ENCODE results near the gene TSPAN10. TPM values are rescaled to one million over a fixed set of nuclear protein-coding genes. Genes with fewer than 3 reads are reported as not detected.

TSPAN10 gene
- total RNA-seq, 1 donor from 2014 or later = 1.8 TPM

- Mint-ChIP-seq H3K9me3 (ENCODE audit: low read depth) (no peaks in the 10 kb centered on the region), H3K4me1 (ENCODE audit: low read depth) (peaks cover 24% of the 10 kb centered on the region), H3K36me3 (ENCODE audit: low read depth) (no peaks in the 10 kb centered on the region), H3K27ac (ENCODE audit: unreplicated experiment) (no peak overlapping the region), H3K4me3 (ENCODE audit: unreplicated experiment) (no peak overlapping the region), H3K27me3 (ENCODE audit: low read depth) (no peaks in the 10 kb centered on the region)
- no peak for TF ChIP-seq CTCF (IDR thresholded peaks at IDR 0.05)
- no peak for DNase-seq (ENCODE audit: low spot score)
These were observed 1.7 kb downstream of the TSPAN10 start for GRCh38 chr17:81638683-81639082.

- no peaks in the 10 kb centered on the region for H3K27me3 Mint-ChIP-seq (ENCODE audit: low read depth)
- no peak for TF ChIP-seq CTCF (IDR thresholded peaks at IDR 0.05)
- no peaks in the 10 kb centered on the region for H3K36me3 Mint-ChIP-seq (ENCODE audit: low read depth)
- no peak overlapping the region for H3K4me3 Mint-ChIP-seq (ENCODE audit: unreplicated experiment)
- H3K4me1 Mint-ChIP-seq (ENCODE audit: low read depth) = peaks cover 20% of the 10 kb centered on the region
- no peak overlapping the region for H3K27ac Mint-ChIP-seq (ENCODE audit: unreplicated experiment)
- no peak for DNase-seq (ENCODE audit: low spot score)
- H3K9me3 Mint-ChIP-seq (ENCODE audit: low read depth) = no peaks in the 10 kb centered on the region
These were observed 3.0 kb downstream of the TSPAN10 start for GRCh38 chr17:81640011-81640410.

- H3K4me3 Mint-ChIP-seq (ENCODE audit: unreplicated experiment) = no peak overlapping the region
These were observed 5.0 kb downstream of the TSPAN10 start for GRCh38 chr17:81641825-81642489.

GRCh38 chr17:81644496-81644895 lies 7.5 kb downstream of the TSPAN10 start:
- H3K27me3 Mint-ChIP-seq (ENCODE audit: low read depth) = no peaks in the 10 kb centered on the region
- H3K36me3 Mint-ChIP-seq (ENCODE audit: low read depth) = no peaks in the 10 kb centered on the region
- no peak overlapping the region for H3K4me3 Mint-ChIP-seq (ENCODE audit: unreplicated experiment)
- TF ChIP-seq CTCF (IDR thresholded peaks at IDR 0.05) = no peak
- H3K27ac Mint-ChIP-seq (ENCODE audit: unreplicated experiment) = no peak overlapping the region
- no peak for DNase-seq (ENCODE audit: low spot score)
- no peaks in the 10 kb centered on the region for H3K9me3 Mint-ChIP-seq (ENCODE audit: low read depth)
- peaks cover 7% of the 10 kb centered on the region for H3K4me1 Mint-ChIP-seq (ENCODE audit: low read depth)

More at GRCh38 chr17:81641825-81642489, 5.0 kb downstream of the TSPAN10 start:
- Mint-ChIP-seq H3K36me3 (ENCODE audit: low read depth) (no peaks in the 10 kb centered on the region), H3K27me3 (ENCODE audit: low read depth) (no peaks in the 10 kb centered on the region), H3K4me1 (ENCODE audit: low read depth) (peaks cover 9% of the 10 kb centered on the region), H3K27ac (ENCODE audit: unreplicated experiment) (no peak overlapping the region), H3K9me3 (ENCODE audit: low read depth) (no peaks in the 10 kb centered on the region)
- no peak for DNase-seq (ENCODE audit: low spot score)
- no peak for TF ChIP-seq CTCF (IDR thresholded peaks at IDR 0.05)

- Mint-ChIP-seq H3K9me3 (ENCODE audit: low read depth) (no peaks in the 10 kb centered on the region), H3K4me1 (ENCODE audit: low read depth) (peaks cover 7% of the 10 kb centered on the region), H3K4me3 (ENCODE audit: unreplicated experiment) (no peak overlapping the region), H3K27ac (ENCODE audit: unreplicated experiment) (no peak overlapping the region), H3K27me3 (ENCODE audit: low read depth) (no peaks in the 10 kb centered on the region), H3K36me3 (ENCODE audit: low read depth) (no peaks in the 10 kb centered on the region)
- DNase-seq (ENCODE audit: low spot score) = no peak
- TF ChIP-seq CTCF (IDR thresholded peaks at IDR 0.05) = no peak
These were observed 8.3 kb downstream of the TSPAN10 start for GRCh38 chr17:81644976-81645952.
